ENCODE data around the gene IRF2BPL. TPM values are rescaled to one million over a fixed set of nuclear protein-coding genes. Genes with fewer than 3 reads are reported as not detected.

Gene IRF2BPL
- total and polyA plus RNA-seq, 7 donors = 3.8 to 26.3 (median 9.7) TPM

GRCh38 chr14:77014734-77015133, 13.8 kb downstream of the IRF2BPL start:
- TF ChIP-seq CTCF (IDR thresholded peaks at IDR 0.05) = no peak
- H3K27ac ChIP-seq = no peak overlapping the region
- no peak overlapping the region for H3K4me3 ChIP-seq
- H3K4me1 ChIP-seq = peaks cover 12% of the 10 kb centered on the region
- intact Hi-C loops (cut with DNase I) = no loop called here
- H3K27me3 ChIP-seq (ENCODE audit: insufficient read depth in 3 of 3, low read length in 2 of 3) = no peaks in the 10 kb centered on the region
- no peak for ATAC-seq
- DNase-seq = no peak
- WGBS, 3 donors = 71 to 87% (median 82%) methylated on average over 7 of the region's 7 CpGs
- no peaks in the 10 kb centered on the region for H3K9me3 ChIP-seq
- H3K36me3 ChIP-seq (ENCODE audit: insufficient read depth in 1 of 2, low read depth in 1 of 2) = no peaks in the 10 kb centered on the region

- H3K4me3 ChIP-seq = no peak overlapping the region
- ATAC-seq = peak; percentile 72 to 92 (median 87)
- 26 to 42% (median 26%) methylated on average over 9 of the region's 9 CpGs for WGBS, 3 donors
- DNase-seq = peak in 1 of 2 donors; percentile 66
- H3K27ac ChIP-seq = peak overlapping the region; percentile 21
- H3K36me3 ChIP-seq (ENCODE audit: insufficient read depth in 1 of 2, low read depth in 1 of 2) = no peaks in the 10 kb centered on the region
- intact Hi-C loops (cut with DNase I) = no loop called here
- H3K27me3 ChIP-seq (ENCODE audit: insufficient read depth in 3 of 3, low read length in 2 of 3) = no peaks in the 10 kb centered on the region
- H3K9me3 ChIP-seq = no peaks in the 10 kb centered on the region
- TF ChIP-seq CTCF (IDR thresholded peaks at IDR 0.05) = no peak
- H3K4me1 ChIP-seq = peaks cover 18% of the 10 kb centered on the region
Observed at GRCh38 chr14:77014004-77014604, 14.4 kb downstream of the IRF2BPL start.

GRCh38 chr14:77012193-77012765, 16.2 kb downstream of the IRF2BPL start:
- DNase-seq = no peak
- intact Hi-C loops (cut with DNase I) = no loop called here
- H3K4me3 ChIP-seq = no peak overlapping the region
- no peaks in the 10 kb centered on the region for H3K36me3 ChIP-seq (ENCODE audit: insufficient read depth in 1 of 2, low read depth in 1 of 2)
- H3K27me3 ChIP-seq (ENCODE audit: insufficient read depth in 3 of 3, low read length in 2 of 3) = no peaks in the 10 kb centered on the region
- H3K9me3 ChIP-seq = no peaks in the 10 kb centered on the region
- no peak overlapping the region for H3K27ac ChIP-seq
- peaks cover 34% of the 10 kb centered on the region for H3K4me1 ChIP-seq
- 84 to 90% (median 87%) methylated on average over 12 to 13 of the region's 13 CpGs for WGBS, 3 donors
- no peak for ATAC-seq
- no peak for TF ChIP-seq CTCF (IDR thresholded peaks at IDR 0.05)

GRCh38 chr14:77011245-77011644, 17.3 kb downstream of the IRF2BPL start:
- DNase-seq (no peak), ATAC-seq (no peak)
- WGBS, 3 donors = 84 to 93% (median 92%) methylated on average over 4 of the region's 4 CpGs
- H3K4me1 ChIP-seq = peaks cover 40% of the 10 kb centered on the region
- no peak overlapping the region for H3K27ac ChIP-seq
- TF ChIP-seq CTCF (IDR thresholded peaks at IDR 0.05) = no peak
- intact Hi-C loops (cut with DNase I) = no loop called here
- no peaks in the 10 kb centered on the region for H3K36me3 ChIP-seq (ENCODE audit: insufficient read depth in 1 of 2, low read depth in 1 of 2)
- no peaks in the 10 kb centered on the region for H3K27me3 ChIP-seq (ENCODE audit: insufficient read depth in 3 of 3, low read length in 2 of 3)
- no peak overlapping the region for H3K4me3 ChIP-seq
- H3K9me3 ChIP-seq = no peaks in the 10 kb centered on the region
